HG03196 (cell line): Measurements from ENCODE around the gene CDC45.
"Not testable (repeated sequence)": the region's sequence is repeated elsewhere in the genome, so short reads cannot be mapped to it uniquely, and the experiment has no call there.

Experiments
- ATAC-seq: cut with Tn5 transposase; IDR thresholded peaks from one replicate; pipeline ENCODE4 v1.9.1; 2021; ENCODE audit not compliant: unreplicated experiment

Gene CDC45

GRCh38 chr22:19526076-19526701 is 46.5 kb downstream of the CDC45 start:
- no peak for ATAC-seq

GRCh38 chr22:19526702-19527111 is 47.0 kb downstream of the CDC45 start:
- ATAC-seq = no peak

GRCh38 chr22:19527321-19527721 is 47.6 kb downstream of the CDC45 start:
- no peak for ATAC-seq

GRCh38 chr22:19527861-19528417 is 48.2 kb downstream of the CDC45 start:
- ATAC-seq = no peak

- ATAC-seq = no peak
Measured at GRCh38 chr22:19529811-19530210, 50.1 kb downstream of the CDC45 start.

- ATAC-seq = no peak
Measured at GRCh38 chr22:19530751-19531150, 51.0 kb downstream of the CDC45 start.

- not testable (repeated sequence) for ATAC-seq
Measured at GRCh38 chr22:19531327-19531726, 51.6 kb downstream of the CDC45 start.

- no peak for ATAC-seq
Measured at GRCh38 chr22:19533049-19533626, 53.4 kb downstream of the CDC45 start.

GRCh38 chr22:19533857-19534256 is 54.1 kb downstream of the CDC45 start:
- no peak for ATAC-seq

- no peak for ATAC-seq
Measured at GRCh38 chr22:19535001-19535400, 55.3 kb downstream of the CDC45 start.

- ATAC-seq = no peak
Measured at GRCh38 chr22:19536564-19536963, 56.8 kb downstream of the CDC45 start.

GRCh38 chr22:19537941-19538488 is 58.3 kb downstream of the CDC45 start:
- ATAC-seq = no peak

- no peak for ATAC-seq
Measured at GRCh38 chr22:19540394-19540793, 60.7 kb downstream of the CDC45 start.

- ATAC-seq = no peak
Measured at GRCh38 chr22:19543970-19544708, 64.4 kb downstream of the CDC45 start.

GRCh38 chr22:19545935-19546207 is 66.2 kb downstream of the CDC45 start:
- ATAC-seq = no peak

GRCh38 chr22:19546680-19547079 is 67.0 kb downstream of the CDC45 start:
- no peak for ATAC-seq

- no peak for ATAC-seq
Measured at GRCh38 chr22:19547620-19548019, 67.9 kb downstream of the CDC45 start.

GRCh38 chr22:19548427-19548826 is 68.7 kb downstream of the CDC45 start:
- ATAC-seq = not testable (repeated sequence)

GRCh38 chr22:19548964-19549363 is 69.2 kb downstream of the CDC45 start:
- ATAC-seq = no peak

GRCh38 chr22:19549428-19549827 is 69.7 kb downstream of the CDC45 start:
- no peak for ATAC-seq

GRCh38 chr22:19550382-19550781 is 70.7 kb downstream of the CDC45 start:
- no peak for ATAC-seq

GRCh38 chr22:19553201-19553600 is 73.5 kb downstream of the CDC45 start:
- no peak for ATAC-seq
